ENCODE measurements around the gene EEF1A2. TPM values are rescaled to one million over a fixed set of nuclear protein-coding genes. Genes with fewer than 3 reads are reported as not detected.

The EEF1A2 gene
- total RNA-seq, 1 experiment from 2014 or later, result 30.7 TPM

GRCh38 chr20:63531686-63532448 lies 33.0 kb upstream of the EEF1A2 start:
- Histone ChIP-seq H3K36me3 (replicated peaks; ENCODE audit: control insufficient read depth, insufficient read depth, low read length) (no peaks in the 10 kb centered on the region), H3K27me3 (ENCODE audit: control insufficient read depth, insufficient read depth, low read length) (no peaks in the 10 kb centered on the region), H3K4me3 (ENCODE audit: insufficient read depth, low read depth, low read length) (no peak overlapping the region)
- peak; percentile 56 for DNase-seq

- Histone ChIP-seq H3K36me3 (replicated peaks; ENCODE audit: control insufficient read depth, insufficient read depth, low read length) (no peaks in the 10 kb centered on the region), H3K27me3 (ENCODE audit: control insufficient read depth, insufficient read depth, low read length) (no peaks in the 10 kb centered on the region), H3K4me3 (ENCODE audit: insufficient read depth, low read depth, low read length) (no peak overlapping the region)
- peak; percentile 53 for DNase-seq
Observed at GRCh38 chr20:63530788-63531160, 31.9 kb upstream of the EEF1A2 start.

GRCh38 chr20:63529861-63530787 lies 31.2 kb upstream of the EEF1A2 start:
- H3K36me3 ChIP-seq (replicated peaks; ENCODE audit: control insufficient read depth, insufficient read depth, low read length), result no peaks in the 10 kb centered on the region
- no peak overlapping the region for H3K4me3 ChIP-seq (ENCODE audit: insufficient read depth, low read depth, low read length)
- no peaks in the 10 kb centered on the region for H3K27me3 ChIP-seq (ENCODE audit: control insufficient read depth, insufficient read depth, low read length)
- peak; percentile 65 for DNase-seq

- H3K4me3 ChIP-seq (ENCODE audit: insufficient read depth, low read depth, low read length), result no peak overlapping the region
- peak; percentile 53 for DNase-seq
Observed at GRCh38 chr20:63529180-63529860, 30.4 kb upstream of the EEF1A2 start.

GRCh38 chr20:63527184-63527583 lies 28.3 kb upstream of the EEF1A2 start:
- H3K36me3 ChIP-seq (replicated peaks; ENCODE audit: control insufficient read depth, insufficient read depth, low read length), result peaks cover 7% of the 10 kb centered on the region
- no peaks in the 10 kb centered on the region for H3K27me3 ChIP-seq (ENCODE audit: control insufficient read depth, insufficient read depth, low read length)
- no peak for DNase-seq

More at GRCh38 chr20:63529180-63529860, 30.4 kb upstream of the EEF1A2 start:
- no peaks in the 10 kb centered on the region for H3K27me3 ChIP-seq (ENCODE audit: control insufficient read depth, insufficient read depth, low read length)
- H3K36me3 ChIP-seq (replicated peaks; ENCODE audit: control insufficient read depth, insufficient read depth, low read length), result no peaks in the 10 kb centered on the region

GRCh38 chr20:63525971-63526370 lies 27.1 kb upstream of the EEF1A2 start:
- no peaks in the 10 kb centered on the region for H3K27me3 ChIP-seq (ENCODE audit: control insufficient read depth, insufficient read depth, low read length)
- DNase-seq, result no peak
- no peak overlapping the region for H3K4me3 ChIP-seq (ENCODE audit: insufficient read depth, low read depth, low read length)
- H3K36me3 ChIP-seq (replicated peaks; ENCODE audit: control insufficient read depth, insufficient read depth, low read length), result peaks cover 9% of the 10 kb centered on the region

More at GRCh38 chr20:63527184-63527583, 28.3 kb upstream of the EEF1A2 start:
- no peak overlapping the region for H3K4me3 ChIP-seq (ENCODE audit: insufficient read depth, low read depth, low read length)

GRCh38 chr20:63525185-63525584 lies 26.3 kb upstream of the EEF1A2 start:
- H3K27me3 ChIP-seq (ENCODE audit: control insufficient read depth, insufficient read depth, low read length), result no peaks in the 10 kb centered on the region
- peaks cover 9% of the 10 kb centered on the region for H3K36me3 ChIP-seq (replicated peaks; ENCODE audit: control insufficient read depth, insufficient read depth, low read length)
- DNase-seq, result peak; percentile 26
- no peak overlapping the region for H3K4me3 ChIP-seq (ENCODE audit: insufficient read depth, low read depth, low read length)

GRCh38 chr20:63522981-63523611 lies 24.2 kb upstream of the EEF1A2 start:
- Histone ChIP-seq H3K4me3 (ENCODE audit: insufficient read depth, low read depth, low read length) (no peak overlapping the region), H3K36me3 (replicated peaks; ENCODE audit: control insufficient read depth, insufficient read depth, low read length) (peaks cover 9% of the 10 kb centered on the region), H3K27me3 (ENCODE audit: control insufficient read depth, insufficient read depth, low read length) (peaks cover 7% of the 10 kb centered on the region)
- DNase-seq, result peak; percentile 57

- H3K36me3 ChIP-seq (replicated peaks; ENCODE audit: control insufficient read depth, insufficient read depth, low read length), result peaks cover 9% of the 10 kb centered on the region
- no peak overlapping the region for H3K4me3 ChIP-seq (ENCODE audit: insufficient read depth, low read depth, low read length)
- DNase-seq, result no peak
- peaks cover 7% of the 10 kb centered on the region for H3K27me3 ChIP-seq (ENCODE audit: control insufficient read depth, insufficient read depth, low read length)
Observed at GRCh38 chr20:63522091-63522868, 23.4 kb upstream of the EEF1A2 start.

- Histone ChIP-seq H3K4me3 (ENCODE audit: insufficient read depth, low read depth, low read length) (peak overlapping the region; percentile 91), H3K36me3 (replicated peaks; ENCODE audit: control insufficient read depth, insufficient read depth, low read length) (peaks cover 9% of the 10 kb centered on the region), H3K27me3 (ENCODE audit: control insufficient read depth, insufficient read depth, low read length) (peaks cover 7% of the 10 kb centered on the region)
- DNase-seq, result peak; percentile 92
Observed at GRCh38 chr20:63521602-63522001, 22.7 kb upstream of the EEF1A2 start.

- DNase-seq, result peak; percentile 96
- peak overlapping the region; percentile 91 for H3K4me3 ChIP-seq (ENCODE audit: insufficient read depth, low read depth, low read length)
- peaks cover 9% of the 10 kb centered on the region for H3K36me3 ChIP-seq (replicated peaks; ENCODE audit: control insufficient read depth, insufficient read depth, low read length)
- peaks cover 7% of the 10 kb centered on the region for H3K27me3 ChIP-seq (ENCODE audit: control insufficient read depth, insufficient read depth, low read length)
Observed at GRCh38 chr20:63520934-63521601, 22.2 kb upstream of the EEF1A2 start.

- peaks cover 9% of the 10 kb centered on the region for H3K36me3 ChIP-seq (replicated peaks; ENCODE audit: control insufficient read depth, insufficient read depth, low read length)
- peak; percentile 100 for DNase-seq
- peaks cover 7% of the 10 kb centered on the region for H3K27me3 ChIP-seq (ENCODE audit: control insufficient read depth, insufficient read depth, low read length)
- H3K4me3 ChIP-seq (ENCODE audit: insufficient read depth, low read depth, low read length), result peak within 1 kb of the TSS; percentile 91
Observed at GRCh38 chr20:63520504-63520933, 21.6 kb upstream of the EEF1A2 start, which contains the start of gene PPDPF. Gene PPDPF (plus strand): TSS chr20:63520765. CDS start chr20:63521309, 544 bp downstream.

Measured in H7 (cell line).